ENCODE results near the gene AGAP9.
"Not testable (repeated sequence)": the region's sequence is repeated elsewhere in the genome, so short reads cannot be mapped to it uniquely, and the experiment has no call there.

GRCh38 chr10:47560452-47560851, 37.0 kb upstream of the AGAP9 start:
- not testable (repeated sequence) for TF ChIP-seq CTCF (IDR thresholded peaks at IDR 0.05; ENCODE audit: low read length); EZH2 (optimal IDR thresholded peaks at IDR 0.05; ENCODE audit: low read depth, low read length); EZH2phosphoT487 (IDR thresholded peaks at IDR 0.05; ENCODE audit: low read length)

Measured in MM.1S (cell line).